GM18867 (cell line): ENCODE data around the gene SEPTIN8.

Experiments used
- ATAC-seq: cut with Tn5 transposase; IDR thresholded peaks from one replicate; pipeline ENCODE4 v1.9.1; 2021; ENCODE audit warnings: mild to moderate bottlenecking, moderate library complexity; ENCODE audit not compliant: unreplicated experiment

Gene SEPTIN8

DNA sequence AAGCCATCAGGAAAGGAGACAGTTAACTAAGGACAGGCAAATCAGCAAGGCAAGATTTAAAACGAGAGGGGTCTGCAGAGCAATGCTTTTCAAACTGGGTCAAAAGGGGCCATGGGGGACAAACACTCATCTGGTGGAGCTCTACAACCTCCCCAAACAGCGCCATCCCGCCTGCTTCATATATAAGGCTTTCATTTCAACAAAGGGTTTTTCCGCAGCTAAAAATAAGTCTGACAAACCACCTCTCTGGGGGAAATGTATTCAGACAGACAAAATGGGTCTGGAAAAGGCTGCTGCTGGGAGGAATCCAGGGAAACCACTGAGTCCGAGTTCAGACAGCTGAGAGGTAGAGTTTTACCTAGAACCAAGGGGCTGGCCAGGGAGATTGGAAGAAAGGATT, 8.3 kb upstream of the SEPTIN8 start:
- no peak for ATAC-seq

DNA sequence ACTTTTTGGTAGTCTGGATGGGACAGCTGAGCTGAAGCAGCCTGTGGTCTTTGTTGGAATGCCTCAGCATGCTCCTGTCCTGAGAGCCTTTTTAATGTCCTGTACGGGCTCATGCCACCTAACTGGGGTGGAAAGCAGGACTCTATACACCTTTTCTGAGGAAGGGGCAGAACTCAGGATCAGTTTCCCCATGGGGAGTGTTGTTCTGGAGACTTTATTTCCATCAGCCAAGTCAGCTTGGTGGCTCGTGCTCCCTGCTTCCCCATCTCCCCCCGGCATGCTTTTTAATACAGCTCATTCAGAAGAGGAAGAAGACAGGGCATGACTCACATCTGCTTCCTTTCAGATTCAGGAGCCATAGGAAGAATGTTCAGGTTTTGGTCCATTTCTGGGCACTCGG, 5.1 kb upstream of the SEPTIN8 start:
- ATAC-seq, result no peak

DNA sequence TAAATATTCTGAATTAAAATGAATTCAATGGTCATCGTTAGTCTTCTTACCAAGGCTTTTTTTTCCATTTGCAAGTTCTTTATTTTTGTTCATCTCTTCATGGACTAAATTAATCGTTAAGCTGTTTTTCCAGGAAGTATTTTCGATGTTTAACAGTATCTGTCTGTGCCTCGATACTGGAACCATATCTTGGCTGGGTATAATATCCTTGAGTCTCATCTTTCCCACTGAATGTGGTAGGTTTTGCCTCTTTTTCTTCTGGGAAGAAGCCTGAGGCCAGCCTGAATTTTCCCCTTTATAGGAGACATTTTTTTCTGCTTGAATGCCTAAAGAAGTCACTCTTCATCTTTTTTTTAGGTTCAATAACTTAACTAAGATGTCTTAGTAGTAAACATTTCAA, 4.0 kb upstream of the SEPTIN8 start:
- no peak for ATAC-seq

DNA sequence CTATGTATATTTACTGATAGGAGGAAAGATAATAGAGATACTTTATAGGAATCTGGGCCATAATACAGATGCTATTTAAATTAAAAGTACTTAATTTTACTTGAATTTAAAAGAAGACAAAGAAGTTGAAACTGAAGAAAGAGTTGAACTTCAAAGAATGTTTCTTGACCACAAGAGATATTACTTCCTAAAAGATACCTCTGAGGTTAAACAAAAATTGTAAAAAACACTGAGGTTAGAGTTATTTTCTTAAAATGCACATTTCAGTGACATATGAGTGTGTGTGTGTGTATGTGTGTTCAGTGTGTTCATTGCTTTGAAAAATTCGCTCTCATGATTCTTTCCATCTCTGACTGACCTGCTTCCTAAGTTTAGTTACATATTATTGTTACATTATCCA, 3.5 kb upstream of the SEPTIN8 start:
- ATAC-seq, result no peak

DNA sequence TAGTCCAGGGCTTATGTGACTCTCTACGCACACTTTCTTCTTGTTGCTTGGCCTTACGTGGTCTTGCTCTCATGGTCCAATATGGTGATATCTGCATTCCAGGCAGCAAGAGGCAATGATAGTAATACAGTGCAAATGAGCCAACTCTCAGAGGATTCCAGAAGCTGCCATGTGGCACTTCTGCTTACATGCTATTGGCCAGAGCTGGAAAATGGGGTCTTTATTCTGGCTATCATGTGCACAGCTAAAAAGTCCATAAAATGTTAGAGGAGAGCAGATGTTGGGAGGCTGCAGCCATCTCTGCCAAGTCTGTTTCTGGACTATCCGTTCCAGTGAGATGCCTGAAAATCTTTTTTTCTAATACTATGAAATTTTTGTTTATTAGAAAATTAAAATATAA, 2.9 kb upstream of the SEPTIN8 start:
- no peak for ATAC-seq

DNA sequence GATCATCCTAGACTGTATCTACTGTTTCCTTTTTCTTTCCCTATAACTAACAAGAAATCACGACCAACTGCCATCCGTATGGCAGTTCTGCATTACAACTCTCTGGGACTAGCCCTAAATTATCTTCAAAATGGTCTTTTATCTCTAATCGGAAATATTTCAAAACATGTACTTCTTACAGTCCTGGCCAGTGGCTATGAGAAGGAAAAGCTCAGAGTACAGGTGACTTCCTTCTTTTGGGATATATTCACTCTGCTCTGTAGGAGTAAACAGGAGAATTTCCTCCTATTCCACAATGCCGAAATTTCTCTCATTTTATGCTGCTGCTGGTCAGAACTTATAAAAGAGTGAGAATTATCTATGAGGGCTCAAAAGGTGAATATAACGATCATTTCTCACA, 1.8 kb upstream of the SEPTIN8 start:
- no peak for ATAC-seq

DNA sequence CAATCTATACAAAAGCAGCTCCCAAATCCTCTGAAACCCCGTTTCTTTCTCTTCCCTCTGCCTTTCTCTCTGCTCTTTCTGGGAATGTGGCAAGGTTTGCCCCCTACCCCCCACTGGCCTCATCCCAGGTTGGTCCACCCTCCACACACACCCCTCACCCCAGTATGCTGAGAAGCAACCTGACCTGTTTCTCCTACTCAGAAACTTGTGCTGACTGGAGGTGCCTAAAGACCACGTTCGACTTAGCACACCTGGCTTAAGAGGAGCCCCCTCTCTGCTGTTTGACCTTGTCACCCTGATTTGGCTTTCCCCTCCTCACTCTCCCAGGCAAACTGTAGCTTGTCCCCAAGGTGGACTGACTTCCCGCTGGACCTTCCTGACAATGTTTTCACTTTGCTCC, 1.1 kb upstream of the SEPTIN8 start:
- ATAC-seq, result no peak

DNA sequence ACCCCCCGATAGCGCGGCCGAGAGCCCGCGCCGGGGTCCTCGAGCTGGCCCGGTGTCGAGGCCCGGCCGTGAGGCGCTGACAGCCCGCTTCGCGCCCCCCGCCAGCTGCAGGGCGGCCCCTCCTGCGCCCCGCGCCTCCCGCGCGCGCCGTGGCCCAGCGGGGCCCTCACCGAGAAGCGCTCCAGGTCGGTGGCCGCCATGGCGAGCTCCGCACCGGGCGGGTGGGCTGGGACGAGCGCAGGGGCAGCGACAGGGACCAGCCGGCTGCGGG, 166 bp downstream of the SEPTIN8 start:
- no peak for ATAC-seq

DNA sequence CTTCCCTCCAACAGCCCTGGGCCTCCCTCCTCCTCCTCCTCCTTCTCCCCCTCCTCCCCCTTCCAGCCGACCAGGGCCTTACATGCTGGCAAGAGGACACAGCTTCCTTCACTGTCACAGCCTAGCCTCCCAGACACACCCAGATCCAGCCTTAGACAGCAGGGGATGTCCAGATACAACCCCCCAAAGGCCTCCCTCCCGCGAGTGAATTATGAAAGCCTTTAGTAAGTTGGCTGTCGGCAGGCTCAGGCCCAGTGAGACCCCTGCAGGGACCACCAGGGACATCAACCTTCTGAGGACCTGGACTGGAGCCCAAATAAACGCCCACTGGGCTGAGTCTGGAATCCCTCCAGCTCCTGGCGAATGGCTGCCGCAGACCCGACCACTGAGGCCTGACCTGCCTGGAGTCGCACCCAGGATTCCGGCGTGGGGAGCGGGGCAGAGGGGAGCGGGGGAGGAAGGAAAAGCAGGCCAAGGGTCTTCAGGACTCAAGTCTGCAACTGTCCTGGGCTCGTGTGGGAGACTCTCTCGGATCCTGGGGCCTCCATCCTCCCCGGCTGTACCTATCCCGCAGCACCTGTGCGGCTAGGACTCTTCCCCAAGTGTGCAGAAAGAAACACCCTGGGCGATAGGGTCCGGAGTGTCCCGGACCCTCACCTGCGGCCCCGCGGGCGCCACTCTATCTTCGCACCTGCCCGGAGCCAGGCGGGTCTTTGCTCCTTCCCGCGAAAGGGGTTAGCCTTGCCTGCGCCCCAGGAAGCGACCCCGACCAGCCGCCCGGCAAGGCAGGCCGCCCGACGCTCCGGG, 705 bp downstream of the SEPTIN8 start:
- peak; percentile 1 for ATAC-seq

DNA sequence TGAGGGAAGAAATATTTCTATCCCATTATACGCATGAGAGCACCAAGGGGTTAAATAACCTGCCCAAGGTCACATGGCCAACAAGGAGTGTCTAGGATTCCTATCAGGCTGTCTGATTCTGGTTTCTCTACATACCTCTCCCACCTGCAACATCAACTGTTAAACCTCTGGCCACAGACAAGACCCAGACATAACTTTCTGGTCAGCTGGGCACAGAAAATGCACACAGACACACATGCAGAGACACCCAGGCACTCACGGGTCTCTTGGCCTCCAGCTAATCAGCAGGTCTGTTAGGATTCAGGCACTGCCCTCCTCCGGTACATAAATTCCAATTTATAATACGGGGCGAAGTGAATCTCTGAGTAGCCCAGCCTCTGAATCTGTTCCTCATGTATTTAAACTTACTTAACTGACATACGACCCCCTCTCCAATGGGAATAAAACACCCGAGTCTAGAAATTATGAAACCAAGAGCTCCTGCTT, 1.5 kb downstream of the SEPTIN8 start:
- ATAC-seq, result no peak

DNA sequence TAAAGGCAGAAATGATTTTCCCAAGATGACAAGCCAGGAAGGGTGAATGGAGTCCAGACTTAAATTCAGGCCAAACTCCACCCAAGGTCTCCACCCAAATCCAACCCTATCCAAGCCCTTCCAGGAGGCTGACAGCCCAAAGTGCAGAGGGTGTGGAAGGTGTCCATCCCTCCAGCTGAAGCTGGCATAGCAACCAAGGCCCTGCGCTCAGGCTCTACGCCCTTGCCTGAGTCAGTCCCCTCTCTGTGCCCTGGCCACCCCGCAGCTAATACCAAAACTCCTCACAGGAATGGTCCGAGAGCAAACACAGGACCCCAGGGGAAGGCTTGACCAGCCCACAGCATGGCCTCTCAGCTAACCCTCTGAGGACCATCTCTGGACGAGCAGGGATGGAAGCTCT, 2.1 kb downstream of the SEPTIN8 start:
- no peak for ATAC-seq

DNA sequence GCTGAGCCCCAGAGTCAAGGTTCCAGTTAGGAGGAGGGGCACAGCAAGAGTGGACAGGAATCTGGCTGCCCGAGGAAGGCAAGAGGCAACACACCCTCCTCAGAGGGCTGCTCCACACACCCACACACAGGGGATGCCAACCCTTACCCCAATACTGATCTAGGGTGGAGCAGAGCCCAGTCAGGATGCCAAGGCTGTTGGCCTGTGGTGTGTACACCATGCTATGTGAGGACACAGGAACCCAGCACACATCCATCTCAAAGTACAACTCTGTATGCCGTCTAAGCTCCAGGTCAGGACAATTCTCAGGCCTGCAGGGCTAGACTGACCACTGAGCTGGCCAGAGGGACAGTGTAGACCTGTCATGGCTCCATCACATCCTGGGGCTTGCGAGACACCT, 2.6 kb downstream of the SEPTIN8 start:
- ATAC-seq, result no peak

DNA sequence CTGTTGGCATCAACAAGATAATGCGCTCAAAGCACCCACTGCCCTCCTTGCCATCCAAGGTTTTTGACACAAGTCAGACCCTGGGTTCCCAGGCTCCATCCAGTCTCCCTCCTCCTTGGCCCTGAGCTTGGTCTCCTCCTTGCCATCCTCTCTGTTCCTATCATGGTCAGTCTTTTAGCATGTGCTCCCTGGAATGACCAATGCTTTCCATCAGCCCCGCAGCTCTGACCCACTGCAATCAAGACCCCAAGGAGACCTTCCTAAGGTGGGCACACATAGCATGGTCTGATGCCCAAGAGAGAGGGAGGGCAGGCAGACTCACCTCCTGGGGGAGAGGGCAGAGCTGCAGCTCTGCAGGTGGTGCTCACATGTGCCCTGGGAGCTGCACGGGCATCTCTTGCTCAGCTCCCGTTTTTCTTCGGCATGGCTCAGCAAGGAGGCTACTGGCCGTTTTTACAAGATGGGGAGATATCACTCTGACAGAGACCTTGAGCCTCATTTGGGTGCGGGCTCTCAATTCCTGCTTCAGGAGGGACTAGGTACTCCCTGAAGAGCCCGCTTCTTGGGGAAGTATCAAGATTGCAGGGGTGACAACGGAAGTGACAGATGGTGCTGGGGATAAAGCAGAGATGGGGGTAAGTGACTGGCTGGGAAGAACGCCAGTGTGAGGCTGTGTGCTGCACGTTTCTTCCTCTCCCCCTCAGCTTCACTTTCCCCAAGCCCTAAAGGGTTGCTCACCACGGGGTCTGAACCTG, 3.3 kb downstream of the SEPTIN8 start:
- no peak for ATAC-seq

DNA sequence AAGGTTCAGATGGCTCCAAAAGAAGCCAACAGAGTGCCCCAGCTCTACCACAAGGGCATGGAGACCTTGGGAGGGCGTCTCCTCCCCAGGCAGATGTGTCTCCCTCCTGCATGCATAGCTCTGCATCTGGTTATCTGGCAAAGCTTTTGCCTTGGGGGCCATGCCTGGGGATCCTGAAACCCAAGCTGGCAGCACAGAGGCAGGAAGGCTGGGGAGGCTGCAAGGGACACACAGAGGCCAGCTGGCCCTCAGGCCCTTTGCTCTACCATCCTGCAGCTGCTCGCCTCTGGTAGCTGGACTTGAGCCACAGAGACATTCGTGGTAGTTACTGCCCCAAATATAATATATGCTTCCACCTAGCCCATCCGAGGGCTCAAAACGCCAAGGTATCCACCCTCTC, 3.9 kb downstream of the SEPTIN8 start:
- no peak for ATAC-seq

DNA sequence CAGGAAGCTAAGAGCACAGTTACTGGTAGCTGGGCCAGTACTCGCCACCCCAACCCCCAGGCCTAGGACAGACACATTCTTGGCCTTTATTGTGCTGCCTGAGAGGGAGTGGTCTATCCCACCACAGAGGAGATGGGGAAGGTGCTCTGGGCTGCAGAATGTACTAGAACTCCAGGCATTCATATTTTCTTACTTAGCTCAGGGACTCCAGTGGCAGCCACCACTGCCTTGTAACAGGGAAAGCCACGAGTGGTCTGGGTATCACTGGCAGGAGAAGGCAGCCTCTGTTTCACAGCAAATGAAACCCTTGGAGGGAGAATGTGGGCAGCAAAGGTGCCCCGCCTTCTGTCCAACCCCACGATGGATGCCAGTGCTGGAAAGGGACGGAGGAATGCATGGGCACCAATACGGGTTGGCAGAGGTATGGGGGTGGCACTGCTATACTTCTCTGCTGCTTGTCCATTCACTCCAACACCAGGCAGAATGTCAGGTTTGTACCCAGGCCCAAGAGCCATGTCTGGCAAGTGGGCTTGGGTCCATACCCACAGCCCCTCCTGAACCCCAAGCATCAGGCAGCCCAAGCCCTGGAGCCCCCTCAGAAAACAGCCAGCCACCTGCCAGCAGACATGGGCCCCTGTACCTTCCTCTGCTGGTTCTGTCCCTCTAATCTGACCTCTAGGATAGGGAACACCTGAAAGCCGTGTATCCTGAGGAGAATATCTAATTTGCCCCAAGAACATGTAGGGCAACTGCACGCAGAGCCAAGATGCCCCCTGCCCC, 4.6 kb downstream of the SEPTIN8 start:
- ATAC-seq, result no peak

DNA sequence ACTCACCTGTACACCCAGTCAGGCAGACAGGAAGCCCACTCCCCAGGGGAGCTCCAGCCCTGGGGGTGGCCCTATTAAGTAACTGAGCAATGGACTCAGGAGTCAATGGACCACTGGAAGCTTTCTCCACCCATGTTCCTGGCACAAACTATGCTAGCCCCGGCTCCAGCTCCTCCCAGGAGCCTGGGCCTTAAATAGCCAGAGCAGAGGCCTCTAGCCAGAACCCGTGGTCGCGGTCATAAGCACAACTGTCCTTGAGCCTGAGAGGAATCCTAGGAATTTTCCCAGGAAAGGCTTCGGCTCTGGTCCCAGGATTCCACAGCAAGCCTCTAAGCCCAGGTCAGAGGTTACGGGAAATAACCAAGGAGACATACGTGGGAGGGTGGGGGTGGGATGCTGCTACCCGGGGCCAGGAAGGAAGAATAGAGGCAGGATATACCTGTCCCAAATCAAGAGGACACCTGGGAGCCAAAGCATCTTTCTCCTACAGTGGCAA, 5.5 kb downstream of the SEPTIN8 start:
- ATAC-seq, result no peak

DNA sequence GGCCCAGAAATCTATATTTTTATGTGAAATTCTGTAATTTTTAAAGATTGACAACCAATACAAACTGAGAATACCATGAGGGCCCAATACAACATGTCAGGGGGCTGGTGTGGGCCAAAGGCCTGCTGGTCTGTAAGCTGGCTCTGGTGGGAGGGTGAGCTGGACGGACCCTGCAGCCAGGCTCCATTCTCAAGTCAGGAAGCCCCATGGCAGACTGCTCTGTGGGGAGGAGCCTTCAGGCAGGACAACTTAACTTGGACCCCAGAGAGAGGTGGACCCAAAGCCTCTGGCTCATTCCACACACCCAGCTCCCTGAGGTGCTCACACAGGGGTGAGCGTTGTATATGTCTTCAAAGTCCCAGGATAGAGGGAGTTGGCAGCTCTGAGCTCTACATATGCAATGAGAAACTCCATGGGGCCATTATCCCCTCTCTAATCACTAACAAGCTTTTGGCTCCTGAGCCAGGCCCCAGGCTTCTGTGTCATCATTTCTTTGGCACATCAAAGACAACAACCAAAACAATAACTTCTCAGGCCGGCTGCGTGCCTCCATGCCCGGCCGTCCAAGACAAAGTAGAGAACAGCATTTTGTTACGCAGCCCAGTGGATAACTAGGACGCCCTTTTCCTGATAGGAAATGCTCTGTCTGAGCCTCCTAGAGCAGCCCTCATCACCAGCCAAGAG, 6.4 kb downstream of the SEPTIN8 start:
- no peak for ATAC-seq

DNA sequence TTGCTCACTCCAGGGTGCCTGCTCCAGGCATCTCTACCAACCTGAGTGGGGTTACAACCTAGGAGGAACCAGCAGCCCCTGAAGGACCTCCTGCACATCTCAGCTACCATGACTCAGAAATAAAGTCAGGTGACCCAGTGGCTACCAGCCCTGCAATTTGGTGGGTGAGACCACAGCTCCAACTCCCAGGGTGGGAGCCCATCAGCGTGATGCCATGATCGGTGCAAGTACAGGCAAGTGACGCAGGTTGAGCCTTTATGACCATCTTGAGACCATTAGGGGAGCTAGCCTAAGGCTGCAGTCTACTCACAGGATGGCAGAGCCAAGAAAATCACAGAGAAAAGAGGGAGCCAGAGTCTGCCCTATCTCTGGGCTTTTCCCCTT, 8.6 kb downstream of the SEPTIN8 start:
- no peak for ATAC-seq

DNA sequence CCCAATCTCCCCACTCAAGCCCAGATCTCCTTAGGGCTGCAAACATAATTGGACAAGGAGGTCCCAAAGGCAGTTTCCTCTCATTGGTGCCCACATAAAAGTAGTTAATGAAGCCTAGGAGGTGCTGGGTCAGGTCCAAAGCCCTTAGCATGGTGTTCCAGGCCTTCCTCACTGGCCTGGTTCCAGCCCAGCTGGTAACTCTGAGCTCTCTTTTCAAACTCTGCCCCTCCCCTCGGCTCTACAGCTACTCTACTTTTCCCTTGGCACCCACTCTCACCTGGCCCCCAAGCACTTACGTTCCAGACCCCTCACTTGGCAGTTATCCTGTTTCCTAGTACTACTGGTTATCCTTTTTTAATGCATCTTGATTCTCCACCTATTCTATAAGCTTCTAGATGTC, 9.9 kb downstream of the SEPTIN8 start:
- ATAC-seq, result no peak

DNA sequence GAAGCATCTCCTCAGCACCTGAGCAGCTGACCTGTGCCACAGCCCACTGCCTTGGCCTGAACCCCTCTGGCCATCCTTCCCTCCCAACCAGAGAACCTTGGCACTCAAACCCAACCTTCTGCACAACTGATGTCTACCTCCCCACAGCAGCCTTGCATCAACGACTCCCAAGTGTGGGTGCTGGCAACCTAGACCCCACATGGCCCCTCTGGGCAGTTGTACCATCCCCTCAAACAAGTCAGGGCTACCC, 10.3 kb downstream of the SEPTIN8 start:
- no peak for ATAC-seq

DNA sequence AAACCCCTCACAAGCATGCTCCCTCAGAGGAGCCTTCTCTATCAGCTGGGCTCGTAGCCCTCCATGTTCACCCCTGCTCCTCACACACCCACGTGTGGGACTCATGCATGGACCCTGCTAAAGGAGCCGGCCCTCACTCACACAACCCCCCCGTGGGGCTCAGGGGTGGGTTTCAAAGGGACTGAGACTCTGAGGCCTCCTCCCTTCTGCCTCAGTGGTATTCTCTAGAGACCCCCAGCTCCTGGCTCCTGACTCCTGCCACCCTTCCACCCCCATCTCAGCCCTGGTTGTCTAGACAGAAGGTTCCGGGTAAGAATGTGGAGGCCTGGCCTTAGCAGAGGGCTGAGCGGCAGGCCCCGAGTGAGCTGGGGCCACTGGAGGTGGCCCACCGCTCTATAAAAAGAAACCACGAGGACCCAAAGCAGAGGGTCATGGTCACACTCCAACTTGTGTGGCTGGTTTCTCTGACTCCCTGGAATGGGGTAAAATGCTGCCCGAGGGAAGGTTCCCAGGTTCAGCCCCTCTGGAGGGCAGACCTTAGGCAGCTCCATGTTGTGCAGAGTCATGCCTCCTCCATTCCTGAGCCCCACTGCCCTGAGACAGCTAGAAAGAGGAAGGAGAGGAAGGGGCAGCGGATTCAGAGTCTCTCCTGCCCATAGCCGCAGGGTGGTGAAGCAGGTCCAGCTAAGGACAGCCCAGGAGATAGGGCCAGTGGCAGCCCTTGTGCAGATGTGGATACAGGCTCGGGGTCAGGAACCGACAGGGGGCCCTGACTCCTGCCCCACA, 10.8 kb downstream of the SEPTIN8 start:
- ATAC-seq, result no peak
